ENCODE results near the gene AGFG2.

The AGFG2 gene

DNA sequence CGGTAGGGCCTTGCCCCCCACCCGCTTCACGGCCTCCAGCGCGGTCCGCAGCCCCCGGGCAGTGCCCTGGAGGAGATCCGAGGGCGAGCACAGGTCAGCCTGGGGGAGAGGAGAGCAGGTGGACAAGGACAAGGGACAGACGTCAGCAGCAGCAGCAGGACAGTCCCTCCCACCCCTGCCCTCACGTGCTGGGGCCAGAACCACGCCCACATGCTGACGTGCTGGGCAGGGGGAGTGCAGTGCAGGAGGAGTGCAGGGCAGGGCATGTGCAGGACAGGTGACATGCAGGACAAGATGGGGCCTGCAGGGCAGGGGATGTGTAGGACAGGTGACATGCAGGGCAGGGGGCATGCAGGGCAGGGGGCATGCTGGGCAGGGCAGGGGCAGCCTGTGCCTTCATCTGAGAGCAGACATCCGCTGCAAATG is 36.2 kb downstream of the AGFG2 start:
- Histone ChIP-seq H3F3A (ENCODE audit: low read depth) (no peaks in the 10 kb centered on the region), H3K9me3 (ENCODE audit: insufficient read depth, low read depth, low read length) (no peaks in the 10 kb centered on the region), H3K27me3 (ENCODE audit: insufficient read depth, low read length, poor library complexity, severe bottlenecking) (no peaks in the 10 kb centered on the region), H3K9ac (ENCODE audit: low read depth, low read length, poor library complexity, severe bottlenecking) (no peak overlapping the region), H3K4me1 (ENCODE audit: insufficient read depth, low read length, poor library complexity, severe bottlenecking) (peaks cover under 1% of the 10 kb centered on the region), H3K79me2 (ENCODE audit: insufficient read depth, low read length) (peaks cover 3% of the 10 kb centered on the region; the same call in 1 of the 2 replicates), H4K20me1 (ENCODE audit: insufficient read depth, low read length, poor library complexity, severe bottlenecking) (no peaks in the 10 kb centered on the region), H3K9me2 (replicated peaks; ENCODE audit: low read depth, low read length) (no peaks in the 10 kb centered on the region), H2AFZ (ENCODE audit: low read length) (no peak overlapping the region), H3K4me2 (ENCODE audit: low read depth, low read length, poor library complexity, severe bottlenecking) (no peak overlapping the region), H3K4me3 (ENCODE audit: low read length, poor library complexity, severe bottlenecking) (no peak overlapping the region), H3K36me3 (ENCODE audit: insufficient read depth, low read length) (peaks cover 55% of the 10 kb centered on the region; the same call in 1 of the 2 replicates)
- TF ChIP-seq EZH2phosphoT487 (IDR thresholded peaks at IDR 0.05; ENCODE audit: borderline replicate concordance) (no peak), CTCF (conservative IDR thresholded peaks at IDR 0.05; ENCODE audit: low read length) (no peak)

DNA sequence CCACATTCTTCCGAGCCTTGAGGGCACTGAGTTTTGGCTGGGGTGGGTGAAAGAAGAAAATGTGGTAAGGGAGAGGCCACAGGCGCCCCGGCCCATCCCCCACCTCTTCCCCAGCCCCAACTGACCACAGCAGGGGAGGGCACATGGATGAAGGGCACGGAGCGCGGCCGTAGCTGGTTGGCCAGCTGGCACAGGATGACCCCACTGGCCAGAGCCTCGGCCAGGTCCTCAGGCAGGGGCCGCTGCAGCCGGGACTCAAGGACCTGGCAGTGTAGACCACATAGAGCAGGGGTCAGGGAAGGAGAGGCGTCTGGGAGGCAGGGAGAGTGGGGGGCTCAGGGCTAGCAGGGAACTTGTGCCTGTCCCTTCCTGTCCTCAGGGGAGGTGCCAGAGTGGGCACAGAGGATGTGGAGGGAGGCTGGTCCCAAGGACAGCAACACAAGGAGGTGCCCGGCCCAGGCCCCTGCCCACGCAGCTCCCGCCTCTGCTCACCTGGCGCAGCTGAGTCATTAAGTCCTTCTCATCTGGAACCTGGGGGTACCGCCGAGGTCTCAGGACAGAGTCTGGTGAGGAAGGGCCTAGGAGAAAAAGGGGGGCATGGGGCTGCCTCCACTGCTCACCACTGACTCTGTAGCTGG is 36.9 kb downstream of the AGFG2 start:
- Histone ChIP-seq H3K9me2 (replicated peaks; ENCODE audit: low read depth, low read length) (no peaks in the 10 kb centered on the region), H3K9me3 (ENCODE audit: insufficient read depth, low read depth, low read length) (no peaks in the 10 kb centered on the region), H3F3A (ENCODE audit: low read depth) (no peaks in the 10 kb centered on the region), H3K4me3 (ENCODE audit: low read length, poor library complexity, severe bottlenecking) (no peak overlapping the region), H3K27me3 (ENCODE audit: insufficient read depth, low read length, poor library complexity, severe bottlenecking) (no peaks in the 10 kb centered on the region), H2AFZ (ENCODE audit: low read length) (no peak overlapping the region), H3K79me2 (ENCODE audit: insufficient read depth, low read length) (peaks cover 10% of the 10 kb centered on the region; the same call in 1 of the 2 replicates), H3K36me3 (ENCODE audit: insufficient read depth, low read length) (peaks cover 61% of the 10 kb centered on the region; the same call in 1 of the 2 replicates), H3K4me1 (ENCODE audit: insufficient read depth, low read length, poor library complexity, severe bottlenecking) (peaks cover 3% of the 10 kb centered on the region), H3K9ac (ENCODE audit: low read depth, low read length, poor library complexity, severe bottlenecking) (no peak overlapping the region), H3K4me2 (ENCODE audit: low read depth, low read length, poor library complexity, severe bottlenecking) (no peak overlapping the region), H4K20me1 (ENCODE audit: insufficient read depth, low read length, poor library complexity, severe bottlenecking) (peaks cover 2% of the 10 kb centered on the region)
- TF ChIP-seq CTCF (conservative IDR thresholded peaks at IDR 0.05; ENCODE audit: low read length), result no peak
- TF ChIP-seq EZH2phosphoT487 (IDR thresholded peaks at IDR 0.05; ENCODE audit: borderline replicate concordance), result no peak

DNA sequence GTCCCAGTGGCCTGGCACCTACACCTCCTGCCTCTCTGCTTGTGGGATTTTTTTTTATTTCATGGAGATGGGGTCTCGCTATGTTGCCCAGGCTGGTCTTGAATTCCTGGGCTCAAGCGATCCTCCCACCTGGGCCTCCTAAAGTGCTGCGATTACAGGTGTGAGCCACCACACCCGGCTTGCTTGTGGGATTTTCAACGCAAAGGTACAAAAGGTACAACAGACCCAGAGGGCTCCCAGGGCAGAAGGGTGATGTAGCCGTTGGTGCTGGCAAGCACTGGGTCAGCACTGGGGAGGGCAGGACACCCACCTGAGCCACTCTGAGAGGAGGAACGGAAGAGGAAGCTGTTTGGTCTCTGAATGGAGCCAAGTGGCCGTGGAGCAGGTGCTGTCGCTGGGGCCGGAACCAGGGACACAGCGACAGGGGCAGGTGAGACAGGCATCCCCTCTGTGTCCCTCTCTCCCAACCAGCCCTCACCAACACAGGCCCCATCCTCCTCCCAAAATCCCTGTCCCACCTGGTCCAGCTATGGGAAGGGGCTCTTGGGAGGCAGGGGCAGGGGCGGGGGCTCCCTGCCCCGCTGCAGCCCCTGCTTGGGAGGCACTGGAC is 37.5 kb downstream of the AGFG2 start:
- TF ChIP-seq EZH2phosphoT487 (IDR thresholded peaks at IDR 0.05; ENCODE audit: borderline replicate concordance) (no peak), CTCF (conservative IDR thresholded peaks at IDR 0.05; ENCODE audit: low read length) (no peak)
- Histone ChIP-seq H4K20me1 (ENCODE audit: insufficient read depth, low read length, poor library complexity, severe bottlenecking) (peaks cover 7% of the 10 kb centered on the region), H3K9me2 (replicated peaks; ENCODE audit: low read depth, low read length) (no peaks in the 10 kb centered on the region), H2AFZ (ENCODE audit: low read length) (no peak overlapping the region), H3K4me3 (ENCODE audit: low read length, poor library complexity, severe bottlenecking) (no peak overlapping the region), H3K36me3 (ENCODE audit: insufficient read depth, low read length) (peaks cover 68% of the 10 kb centered on the region; the same call in 1 of the 2 replicates), H3K4me1 (ENCODE audit: insufficient read depth, low read length, poor library complexity, severe bottlenecking) (peaks cover 3% of the 10 kb centered on the region), H3K4me2 (ENCODE audit: low read depth, low read length, poor library complexity, severe bottlenecking) (no peak overlapping the region), H3F3A (ENCODE audit: low read depth) (no peaks in the 10 kb centered on the region), H3K9me3 (ENCODE audit: insufficient read depth, low read depth, low read length) (no peaks in the 10 kb centered on the region), H3K27me3 (ENCODE audit: insufficient read depth, low read length, poor library complexity, severe bottlenecking) (no peaks in the 10 kb centered on the region), H3K79me2 (ENCODE audit: insufficient read depth, low read length) (peaks cover 16% of the 10 kb centered on the region; the same call in 1 of the 2 replicates), H3K9ac (ENCODE audit: low read depth, low read length, poor library complexity, severe bottlenecking) (no peak overlapping the region)
